Ovary (tissue), 3 donors: ENCODE measurements around the gene SLC7A14.

Experiments
- CTCF ChIP-seq, 3 donors: fragments of 450-650 bp in 2 of 3; fragments of 200-600 bp in 1 of 3; IDR thresholded peaks; one replicate each; pipeline versions ENCODE4 v1.5.1 to v1.8.0; 2016 to 2022; ENCODE audit warnings: antibody characterized with exemption in 3 of 3, mild to moderate bottlenecking in 1 of 3
- EP300 ChIP-seq: sonication (generic); formaldehyde crosslinking; IDR thresholded peaks from one replicate; pipeline ENCODE4 v1.6.1; 2017; ENCODE audit warnings: antibody characterized with exemption
- POLR2A ChIP-seq: fragments of 450-650 bp; IDR thresholded peaks from one replicate; pipeline ENCODE4 v1.6.1; 2017; ENCODE audit warnings: antibody characterized with exemption, mild to moderate bottlenecking, moderate library complexity
- donor health status: DM: no; HTN: no; CAD: no.

DNA sequence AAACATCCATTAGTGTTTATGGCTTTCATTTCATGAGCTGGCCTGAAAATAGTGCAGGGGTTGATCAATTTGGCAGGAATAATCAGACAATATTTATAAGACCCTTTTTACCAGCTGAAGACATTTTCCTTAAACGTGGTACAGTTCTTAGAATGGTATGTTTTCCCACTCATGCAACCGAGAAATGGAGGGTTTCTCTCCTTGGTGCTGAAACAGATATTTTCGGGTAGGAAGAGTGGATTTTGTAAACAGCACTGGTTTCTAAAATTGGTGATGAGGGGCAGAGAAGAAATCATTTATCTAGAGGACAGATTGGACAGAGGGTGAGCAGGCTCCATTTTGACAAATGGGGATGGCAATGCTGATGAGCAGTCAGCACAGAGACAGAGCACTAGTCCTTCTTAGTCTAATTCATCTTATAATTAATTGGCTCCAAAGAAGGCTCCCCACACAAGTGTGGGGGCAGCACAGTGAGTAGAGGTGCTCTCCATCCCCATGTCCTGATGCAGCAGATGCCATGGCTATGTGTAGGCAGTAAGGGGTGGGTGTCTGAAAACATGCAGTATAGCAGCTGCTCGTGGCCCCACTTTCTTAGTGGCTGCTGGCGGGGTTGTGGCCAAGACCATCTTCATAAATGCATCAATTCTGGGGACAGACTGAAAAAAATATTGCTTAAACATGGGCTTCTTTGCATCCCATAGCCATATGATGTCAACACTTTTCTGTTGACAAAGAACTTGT, 18.1 kb upstream of the SLC7A14 start:
- TF ChIP-seq CTCF (IDR thresholded peaks at IDR 0.05) (no peak), POLR2A (no peak), EP300 (no peak)
